Pancreas (tissue), 10 donors: ENCODE results near the gene YAP1. TPM values are rescaled to one million over a fixed set of nuclear protein-coding genes. Genes with fewer than 3 reads are reported as not detected.

Experiments
- ATAC-seq, 4 donors: fragments of 200-7000 bp; cut with Tn5 transposase; one replicate each; pipeline versions ENCODE4 v1.8.0 to v1.9.1; 2020; ENCODE audit warnings: mild to moderate bottlenecking in 4 of 4, moderate library complexity in 4 of 4
- DNase-seq, 6 donors: peaks; one replicate each; pipeline ENCODE4 v3.0.0-alpha.2; 2020
- FAIRE-seq: peaks from 2 replicates; lab custom pipeline; 2012; peaks lifted over from hg19 to GRCh38; lab: Jason Lieb, UNC
- H3K27ac ChIP-seq, 4 donors: fragments of 200-600 bp; sonication (generic); 1 replicate in 3 of 4; 2 replicates in 1 of 4; pipeline versions ENCODE4 v1.5.0 to v1.8.0; 2020
- H3K27me3 ChIP-seq, 4 donors: fragments of 200-600 bp; one replicate each; pipeline ENCODE4 v1.8.0; 2021
- H3K36me3 ChIP-seq, 3 donors: fragments of 200-600 bp; sonication (generic) in 1 of 3; one replicate each; pipeline versions ENCODE4 v1.5.0 to v1.8.0; 2020 to 2021
- H3K4me1 ChIP-seq, 3 donors: fragments of 200-600 bp; one replicate each; pipeline ENCODE4 v1.8.0; 2021
- H3K4me3 ChIP-seq, 4 donors: fragments of 200-600 bp; sonication (generic) in 2 of 4; one replicate each; pipeline versions ENCODE4 v1.5.0 to v1.8.0; 2020 to 2021
- H3K9me3 ChIP-seq, 4 donors: fragments of 200-600 bp; one replicate each; pipeline ENCODE4 v1.8.0; 2021
- WGBS, 2 donors: extraction: QIAGEN DNeasy Blood & Tissue Kit; methylation state at CpG; one replicate each; pipeline ENCODE4 v1.1.7; 2013; 5-methylcytosine and 5-hydroxymethylcytosine counted together
- intact Hi-C, 3 donors: fragments of 100-400 bp; cut with DNase I; formaldehyde crosslinking; loops; one replicate each; pipeline versions ENCODE4 v1.11.1 to v1.14.2; 2022
- polyA plus RNA-seq, 2 donors: library from polyadenylated mRNA; stranded (reverse); fragments of 200-250 nt; gene quantifications; one replicate each; pipeline ENCODE4 v1.2.3, GENCODE V29; 2013
- total RNA-seq, 6 donors: library from RNA; stranded (reverse); fragmentation: NEBNext Ultra II Directional in 4 of 6; extraction: Animal tissue kit (Norgen Biotek cat#: 25700) in 4 of 6; gene quantifications; one replicate each; pipeline versions ENCODE4 v1.2.1 to v1.2.4, GENCODE V29; 2021 to 2023
- TF ChIP-seq, protein P1 (sequence below), 4 donors: fragments of 200-600 bp; sonication (generic) in 3 of 4; IDR thresholded peaks; one replicate each; pipeline versions ENCODE4 v1.5.0 to v1.8.0; 2021; ENCODE audit warnings: antibody characterized with exemption in 4 of 4
- donor health status: healthy with polysubstance abuse.
- donor health status: DM: no; HTN: no; CAD: no; lungs with moderate emphysema.
- donor health status: DM: no; HTN: no; CAD: no.
- donor health status: control.
- donor health status: control.
- donor health status: Bipolar disorder and iron deficiency.
- donor health status: DM: yes; HTN: yes; CAD: no.
- donor health status: DM: no; HTN: no; CAD: no.
- donor health status: DM: no; HTN: no; CAD: no.
- donor health status: DM: yes; HTN: yes; CAD: no.

Gene YAP1
- total and polyA plus RNA-seq, 8 donors = 8.7 to 46.5 (median 17.2) TPM

- 91 to 94% methylated on average over 7 of the region's 7 CpGs for WGBS, 2 donors
- DNase-seq = no peak
- Histone ChIP-seq H3K27ac (no peak overlapping the region), H3K9me3 (no peaks in the 10 kb centered on the region), H3K4me1 (no peaks in the 10 kb centered on the region), H3K27me3 (no peaks in the 10 kb centered on the region), H3K4me3 (no peak overlapping the region), H3K36me3 (no peaks in the 10 kb centered on the region)
- intact Hi-C loops = no loop called here
- no peak for FAIRE-seq
- no peak for ATAC-seq
- TF ChIP-seq, protein P1, sequence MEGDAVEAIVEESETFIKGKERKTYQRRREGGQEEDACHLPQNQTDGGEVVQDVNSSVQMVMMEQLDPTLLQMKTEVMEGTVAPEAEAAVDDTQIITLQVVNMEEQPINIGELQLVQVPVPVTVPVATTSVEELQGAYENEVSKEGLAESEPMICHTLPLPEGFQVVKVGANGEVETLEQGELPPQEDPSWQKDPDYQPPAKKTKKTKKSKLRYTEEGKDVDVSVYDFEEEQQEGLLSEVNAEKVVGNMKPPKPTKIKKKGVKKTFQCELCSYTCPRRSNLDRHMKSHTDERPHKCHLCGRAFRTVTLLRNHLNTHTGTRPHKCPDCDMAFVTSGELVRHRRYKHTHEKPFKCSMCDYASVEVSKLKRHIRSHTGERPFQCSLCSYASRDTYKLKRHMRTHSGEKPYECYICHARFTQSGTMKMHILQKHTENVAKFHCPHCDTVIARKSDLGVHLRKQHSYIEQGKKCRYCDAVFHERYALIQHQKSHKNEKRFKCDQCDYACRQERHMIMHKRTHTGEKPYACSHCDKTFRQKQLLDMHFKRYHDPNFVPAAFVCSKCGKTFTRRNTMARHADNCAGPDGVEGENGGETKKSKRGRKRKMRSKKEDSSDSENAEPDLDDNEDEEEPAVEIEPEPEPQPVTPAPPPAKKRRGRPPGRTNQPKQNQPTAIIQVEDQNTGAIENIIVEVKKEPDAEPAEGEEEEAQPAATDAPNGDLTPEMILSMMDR (IDR thresholded peaks at IDR 0.05) = no peak
Measured at GRCh38 chr11:102085864-102086551, 24.2 kb upstream of the YAP1 start.

DNA sequence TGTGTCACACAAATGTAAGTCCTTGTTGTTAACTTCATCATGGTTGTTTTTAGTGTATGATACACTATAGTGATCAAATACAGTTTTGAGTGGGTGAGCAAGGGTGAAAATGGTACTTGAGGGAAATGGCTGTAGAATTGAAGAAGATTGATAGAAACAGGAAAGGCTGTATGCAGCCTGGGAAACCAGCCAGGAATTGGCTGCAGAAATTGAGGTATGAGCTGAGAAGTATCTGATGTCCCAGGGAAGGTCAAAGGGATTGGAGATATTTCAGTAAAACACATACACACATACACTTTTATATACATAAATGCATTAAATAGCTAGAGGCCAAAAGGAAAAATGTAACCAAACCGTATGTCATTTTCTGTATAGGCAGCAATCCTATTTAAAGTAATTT is 13.1 kb upstream of the YAP1 start:
- DNase-seq (no peak), ATAC-seq (no peak), FAIRE-seq (no peak)
- Histone ChIP-seq H3K4me3 (no peak overlapping the region), H3K4me1 (no peaks in the 10 kb centered on the region), H3K36me3 (no peaks in the 10 kb centered on the region), H3K27me3 (no peaks in the 10 kb centered on the region), H3K9me3 (no peaks in the 10 kb centered on the region), H3K27ac (no peak overlapping the region)
- WGBS, 2 donors = 85 to 87% methylated on average over 1 of the region's 1 CpG
- TF ChIP-seq, protein P1 (IDR thresholded peaks at IDR 0.05) = no peak
- intact Hi-C loops = no loop called here

GRCh38 chr11:102099755-102100154 is 10.5 kb upstream of the YAP1 start:
- ATAC-seq (no peak), FAIRE-seq (no peak), DNase-seq (no peak)
- H3K27ac ChIP-seq = no peak overlapping the region
- no peaks in the 10 kb centered on the region for H3K9me3 ChIP-seq
- 93 to 98% methylated on average over 2 of the region's 2 CpGs for WGBS, 2 donors
- TF ChIP-seq, protein P1 (IDR thresholded peaks at IDR 0.05) = no peak
- H3K4me3 ChIP-seq = no peak overlapping the region
- intact Hi-C loops = no loop called here
- H3K36me3 ChIP-seq = no peaks in the 10 kb centered on the region
- H3K4me1 ChIP-seq = no peaks in the 10 kb centered on the region
- no peaks in the 10 kb centered on the region for H3K27me3 ChIP-seq

DNA sequence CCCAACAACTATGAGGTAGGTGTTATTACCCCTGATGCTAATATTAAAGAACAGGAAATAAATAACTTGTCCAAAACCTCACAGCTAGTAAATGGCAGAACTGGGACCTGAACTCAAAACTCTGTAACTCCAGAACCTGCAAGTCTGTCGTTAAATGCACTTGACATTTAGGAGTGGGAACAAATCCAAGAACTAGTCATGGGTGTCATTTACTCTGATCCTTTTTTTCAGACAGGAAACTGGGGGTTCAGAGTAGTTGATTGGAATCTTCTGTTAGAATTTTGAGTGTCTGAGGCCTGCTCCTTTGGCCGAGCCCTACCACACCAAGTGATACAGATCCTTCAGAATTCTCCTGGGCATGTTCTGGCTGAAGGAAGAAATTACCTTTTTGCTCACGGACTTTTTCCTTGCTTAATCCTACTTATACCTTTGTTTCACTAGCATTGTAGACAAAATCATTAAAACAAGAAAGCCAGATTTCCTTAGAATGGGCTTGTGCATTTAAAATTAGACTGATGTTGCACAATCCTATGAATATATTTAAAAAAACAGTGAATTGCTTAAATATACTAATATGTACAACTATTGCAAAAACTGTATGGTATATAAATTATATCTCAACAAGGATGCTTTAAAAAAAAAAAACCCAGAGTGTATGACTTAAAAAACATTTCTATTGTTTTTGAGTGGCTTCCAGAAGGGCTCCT is 1.4 kb upstream of the YAP1 start:
- ATAC-seq = no peak
- H3K36me3 ChIP-seq = no peaks in the 10 kb centered on the region
- intact Hi-C loops = no loop called here
- no peak overlapping the region for H3K4me3 ChIP-seq
- peaks cover 0 to 8% (median 3%) of the 10 kb centered on the region in 3 donors for H3K4me1 ChIP-seq
- no peak overlapping the region for H3K27ac ChIP-seq
- no peak for DNase-seq
- no peaks in the 10 kb centered on the region for H3K9me3 ChIP-seq
- 66 to 69% methylated on average over 3 of the region's 3 CpGs for WGBS, 2 donors
- FAIRE-seq = no peak
- TF ChIP-seq, protein P1 (IDR thresholded peaks at IDR 0.05) = no peak
- no peaks in the 10 kb centered on the region for H3K27me3 ChIP-seq

- peak overlapping the region; percentile 86 to 96 (median 93) for H3K27ac ChIP-seq
- peak in 4 of 6 donors; percentile 42 to 80 (median 61) for DNase-seq
Measured at GRCh38 chr11:102110761-102111010, 439 bp downstream of the YAP1 start.

More at GRCh38 chr11:102110761-102111010, 439 bp downstream of the YAP1 start:
- intact Hi-C loops = no loop called here
- FAIRE-seq = no peak
- peak in 1 of 4 donors; percentile 7 for ATAC-seq
- H3K4me3 ChIP-seq = peak overlapping the region; percentile 65 to 86 (median 73)
- TF ChIP-seq, protein P1 (IDR thresholded peaks at IDR 0.05) = no peak
- 0 to 1% methylated on average over 30 to 31 of the region's 31 CpGs for WGBS, 2 donors
- no peaks in the 10 kb centered on the region for H3K36me3 ChIP-seq
- H3K27me3 ChIP-seq = no peaks in the 10 kb centered on the region
- no peaks in the 10 kb centered on the region for H3K9me3 ChIP-seq
- peaks cover 8 to 12% (median 9%) of the 10 kb centered on the region in 3 donors for H3K4me1 ChIP-seq
